ENCODE data around the gene ZNF777.
"Not testable (repeated sequence)": the region's sequence is repeated elsewhere in the genome, so short reads cannot be mapped to it uniquely, and the experiment has no call there.

Gene ZNF777

GRCh38 chr7:149450821-149451220, 10.0 kb downstream of the ZNF777 start:
- DNase-seq (ENCODE audit: low spot score) = no peak

- DNase-seq (ENCODE audit: low spot score) = no peak
These were observed 11.0 kb downstream of the ZNF777 start for GRCh38 chr7:149449897-149450296.

GRCh38 chr7:149448961-149449360, 11.9 kb downstream of the ZNF777 start:
- DNase-seq (ENCODE audit: low spot score) = no peak

- DNase-seq (ENCODE audit: low spot score) = not testable (repeated sequence)
These were observed 14.8 kb downstream of the ZNF777 start for GRCh38 chr7:149446026-149446425.

- no peak for DNase-seq (ENCODE audit: low spot score)
These were observed 16.6 kb downstream of the ZNF777 start for GRCh38 chr7:149444287-149444686.

- DNase-seq (ENCODE audit: low spot score) = no peak
These were observed 17.3 kb downstream of the ZNF777 start for GRCh38 chr7:149443523-149443922.

- DNase-seq (ENCODE audit: low spot score) = no peak
These were observed 17.9 kb downstream of the ZNF777 start for GRCh38 chr7:149442924-149443323.

GRCh38 chr7:149440222-149440621, 20.6 kb downstream of the ZNF777 start:
- DNase-seq (ENCODE audit: low spot score) = peak; percentile 5

GRCh38 chr7:149436358-149436757, 24.5 kb downstream of the ZNF777 start:
- DNase-seq (ENCODE audit: low spot score) = no peak

GRCh38 chr7:149433124-149433523, 27.7 kb downstream of the ZNF777 start:
- DNase-seq (ENCODE audit: low spot score) = no peak

GRCh38 chr7:149432121-149432691, 28.7 kb downstream of the ZNF777 start:
- no peak for DNase-seq (ENCODE audit: low spot score)

- DNase-seq (ENCODE audit: low spot score) = no peak
These were observed 29.3 kb downstream of the ZNF777 start for GRCh38 chr7:149431486-149432120.

- DNase-seq (ENCODE audit: low spot score) = no peak
These were observed 30.7 kb downstream of the ZNF777 start for GRCh38 chr7:149430192-149430591.

GRCh38 chr7:149427893-149428292, 33.0 kb downstream of the ZNF777 start:
- no peak for DNase-seq (ENCODE audit: low spot score)

GRCh38 chr7:149427096-149427680, 33.7 kb downstream of the ZNF777 start:
- DNase-seq (ENCODE audit: low spot score) = no peak

GRCh38 chr7:149423449-149424110, 37.3 kb downstream of the ZNF777 start:
- DNase-seq (ENCODE audit: low spot score) = no peak

GRCh38 chr7:149422914-149423301, 38.0 kb downstream of the ZNF777 start:
- peak; percentile 18 for DNase-seq (ENCODE audit: low spot score)

GRCh38 chr7:149422162-149422913, 38.5 kb downstream of the ZNF777 start:
- peak; percentile 79 for DNase-seq (ENCODE audit: low spot score)

- DNase-seq (ENCODE audit: low spot score) = no peak
These were observed 40.9 kb downstream of the ZNF777 start for GRCh38 chr7:149420006-149420405.

- no peak for DNase-seq (ENCODE audit: low spot score)
These were observed 45.3 kb downstream of the ZNF777 start for GRCh38 chr7:149415391-149416071.

GRCh38 chr7:149414745-149415390, 46.0 kb downstream of the ZNF777 start:
- peak; percentile 59 for DNase-seq (ENCODE audit: low spot score)

All from CD4-positive, alpha-beta T cell treated with Interleukin-2 at 100 ng/mL for 4 hours (primary cell).